Endothelial cell (in vitro differentiated cells): ENCODE measurements around the gene DCLK1. TPM values are rescaled to one million over a fixed set of nuclear protein-coding genes. Genes with fewer than 3 reads are reported as not detected.

Experiments used
- DNase-seq: peaks from one replicate; pipeline ENCODE4 v3.0.0; 2021; ENCODE audit warnings: low spot score
- H3K27ac Mint-ChIP-seq: one replicate; pipeline ENCODE4 v1.8.0; 2021; ENCODE audit warnings: mixed read lengths, inconsistent platforms; ENCODE audit not compliant: unreplicated experiment
- H3K27me3 Mint-ChIP-seq: one replicate; pipeline ENCODE4 v1.8.0; 2021; ENCODE audit warnings: mild to moderate bottlenecking, moderate library complexity, mixed read lengths, inconsistent platforms; ENCODE audit not compliant: unreplicated experiment
- H3K36me3 Mint-ChIP-seq: one replicate; pipeline ENCODE4 v1.8.0; 2021; ENCODE audit warnings: mild to moderate bottlenecking, low read depth, mixed read lengths, inconsistent platforms; ENCODE audit not compliant: unreplicated experiment
- H3K4me1 Mint-ChIP-seq: one replicate; pipeline ENCODE4 v1.8.0; 2021; ENCODE audit warnings: mild to moderate bottlenecking, mixed read lengths, inconsistent platforms; ENCODE audit not compliant: unreplicated experiment
- H3K4me3 Mint-ChIP-seq: one replicate; pipeline ENCODE4 v1.8.0; 2021; ENCODE audit warnings: mild to moderate bottlenecking, mixed read lengths, inconsistent platforms; ENCODE audit not compliant: unreplicated experiment
- H3K9me3 Mint-ChIP-seq: one replicate; pipeline ENCODE4 v1.8.0; 2021; ENCODE audit warnings: mixed read lengths, inconsistent platforms; ENCODE audit not compliant: unreplicated experiment
- total RNA-seq: library from RNA; stranded (reverse); fragmentation: NEBNext Ultra II Directional; extraction: Animal tissue kit (Norgen Biotek cat#: 25700); gene quantifications from one replicate; pipeline ENCODE4 v1.2.1, GENCODE V29; 2021; ENCODE audit not compliant: unreplicated experiment
- TF ChIP-seq, protein P1 (sequence below): fragments of 200-600 bp; sonication (generic); IDR thresholded peaks from one replicate; pipeline ENCODE4 v1.5.0; 2021; ENCODE audit warnings: antibody characterized with exemption; ENCODE audit not compliant: unreplicated experiment

Gene DCLK1
- total RNA-seq, 1 donor from 2014 or later = 1.6 TPM

- Mint-ChIP-seq H3K27ac (no peak overlapping the region), H3K9me3 (no peaks in the 10 kb centered on the region), H3K27me3 (no peaks in the 10 kb centered on the region), H3K36me3 (no peaks in the 10 kb centered on the region), H3K4me3 (no peak overlapping the region), H3K4me1 (no peaks in the 10 kb centered on the region)
- no peak for DNase-seq
- TF ChIP-seq, protein P1, sequence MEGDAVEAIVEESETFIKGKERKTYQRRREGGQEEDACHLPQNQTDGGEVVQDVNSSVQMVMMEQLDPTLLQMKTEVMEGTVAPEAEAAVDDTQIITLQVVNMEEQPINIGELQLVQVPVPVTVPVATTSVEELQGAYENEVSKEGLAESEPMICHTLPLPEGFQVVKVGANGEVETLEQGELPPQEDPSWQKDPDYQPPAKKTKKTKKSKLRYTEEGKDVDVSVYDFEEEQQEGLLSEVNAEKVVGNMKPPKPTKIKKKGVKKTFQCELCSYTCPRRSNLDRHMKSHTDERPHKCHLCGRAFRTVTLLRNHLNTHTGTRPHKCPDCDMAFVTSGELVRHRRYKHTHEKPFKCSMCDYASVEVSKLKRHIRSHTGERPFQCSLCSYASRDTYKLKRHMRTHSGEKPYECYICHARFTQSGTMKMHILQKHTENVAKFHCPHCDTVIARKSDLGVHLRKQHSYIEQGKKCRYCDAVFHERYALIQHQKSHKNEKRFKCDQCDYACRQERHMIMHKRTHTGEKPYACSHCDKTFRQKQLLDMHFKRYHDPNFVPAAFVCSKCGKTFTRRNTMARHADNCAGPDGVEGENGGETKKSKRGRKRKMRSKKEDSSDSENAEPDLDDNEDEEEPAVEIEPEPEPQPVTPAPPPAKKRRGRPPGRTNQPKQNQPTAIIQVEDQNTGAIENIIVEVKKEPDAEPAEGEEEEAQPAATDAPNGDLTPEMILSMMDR = no peak
These were observed 281.9 kb downstream of the DCLK1 start for GRCh38 chr13:35849256-35849644.

GRCh38 chr13:35848336-35849255, 282.6 kb downstream of the DCLK1 start:
- no peaks in the 10 kb centered on the region for H3K4me1 Mint-ChIP-seq
- H3K36me3 Mint-ChIP-seq = no peaks in the 10 kb centered on the region
- no peak for DNase-seq
- H3K9me3 Mint-ChIP-seq = no peaks in the 10 kb centered on the region
- no peak overlapping the region for H3K4me3 Mint-ChIP-seq
- no peak overlapping the region for H3K27ac Mint-ChIP-seq
- TF ChIP-seq, protein P1 = no peak
- no peaks in the 10 kb centered on the region for H3K27me3 Mint-ChIP-seq

DNA sequence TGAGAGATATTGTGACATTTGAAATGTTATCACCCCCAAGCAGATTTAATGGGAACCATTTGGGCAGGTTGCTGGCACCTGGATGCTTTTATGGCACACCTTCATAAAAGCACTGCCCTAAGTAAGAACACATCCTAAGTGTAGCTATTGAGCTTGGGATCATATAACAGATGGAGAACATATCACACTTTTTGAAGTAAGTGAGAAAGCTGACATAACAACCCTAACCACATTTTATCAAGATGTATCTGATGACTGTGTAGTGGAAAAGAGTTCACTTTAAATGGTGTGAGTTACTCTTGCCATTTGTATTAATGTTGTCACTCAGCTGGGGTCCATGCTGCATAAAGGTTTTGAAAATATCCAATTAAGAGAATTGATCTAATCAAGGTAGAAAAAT, 287.9 kb downstream of the DCLK1 start:
- H3K27me3 Mint-ChIP-seq = no peaks in the 10 kb centered on the region
- no peaks in the 10 kb centered on the region for H3K36me3 Mint-ChIP-seq
- DNase-seq = no peak
- H3K4me1 Mint-ChIP-seq = peaks cover 1% of the 10 kb centered on the region
- no peaks in the 10 kb centered on the region for H3K9me3 Mint-ChIP-seq
- TF ChIP-seq, protein P1 = no peak
- no peak overlapping the region for H3K4me3 Mint-ChIP-seq
- H3K27ac Mint-ChIP-seq = no peak overlapping the region

DNA sequence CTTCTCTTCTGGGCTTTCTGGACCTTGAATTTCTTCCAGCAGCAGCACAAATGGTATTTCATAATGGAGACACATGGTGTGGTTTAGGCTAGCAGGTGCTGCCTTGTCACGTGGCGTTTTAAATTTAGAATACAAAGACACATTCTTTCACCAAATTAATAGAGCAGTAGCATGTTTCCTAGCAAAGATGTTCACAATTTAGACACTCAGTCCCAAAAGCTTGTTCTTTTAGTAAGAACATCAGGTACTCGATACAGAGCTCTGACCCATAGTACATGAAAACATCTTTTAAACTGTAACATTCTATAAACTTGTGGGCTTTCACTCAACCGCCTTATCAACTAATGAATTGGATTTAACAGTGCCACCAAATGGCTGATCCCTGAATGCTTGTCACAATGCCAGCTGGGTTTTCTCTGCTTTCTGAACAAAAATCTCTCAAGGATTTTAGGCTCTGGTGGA, 290.1 kb downstream of the DCLK1 start:
- H3K4me3 Mint-ChIP-seq = no peak overlapping the region
- H3K9me3 Mint-ChIP-seq = no peaks in the 10 kb centered on the region
- TF ChIP-seq, protein P1 = no peak
- no peaks in the 10 kb centered on the region for H3K36me3 Mint-ChIP-seq
- DNase-seq = no peak
- no peak overlapping the region for H3K27ac Mint-ChIP-seq
- H3K27me3 Mint-ChIP-seq = no peaks in the 10 kb centered on the region
- H3K4me1 Mint-ChIP-seq = peaks cover 2% of the 10 kb centered on the region

DNA sequence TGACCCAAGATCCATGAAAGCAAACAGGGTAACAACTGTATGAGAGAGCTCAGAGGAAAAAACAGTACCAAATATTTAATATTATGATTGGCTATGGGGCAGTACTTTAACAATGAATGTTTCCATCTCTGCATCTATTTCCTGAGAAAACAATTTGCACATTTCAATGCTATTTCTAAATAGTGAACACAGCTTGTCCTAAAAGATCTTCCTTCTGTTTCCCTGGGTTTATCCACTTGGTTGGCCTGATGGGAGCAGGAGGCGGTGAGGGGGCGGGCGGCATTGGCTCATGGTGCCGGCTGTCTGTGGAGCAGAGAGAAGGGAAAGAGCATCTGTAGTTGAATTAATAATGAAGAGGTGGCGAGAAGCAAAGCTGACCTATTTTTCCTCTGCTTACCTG, 291.4 kb downstream of the DCLK1 start:
- no peaks in the 10 kb centered on the region for H3K9me3 Mint-ChIP-seq
- peaks cover 2% of the 10 kb centered on the region for H3K4me1 Mint-ChIP-seq
- no peak overlapping the region for H3K27ac Mint-ChIP-seq
- TF ChIP-seq, protein P1 = no peak
- no peak overlapping the region for H3K4me3 Mint-ChIP-seq
- DNase-seq = no peak
- H3K36me3 Mint-ChIP-seq = no peaks in the 10 kb centered on the region
- H3K27me3 Mint-ChIP-seq = no peaks in the 10 kb centered on the region
